Kasumi-1 (cell line): ENCODE measurements around the gene MGAT5B.

Source experiments
- DNase-seq, 2 experiments: peaks; one replicate each; lab custom pipeline; 2025; lab: John Stamatoyannopoulos, UW

The MGAT5B gene

DNA sequence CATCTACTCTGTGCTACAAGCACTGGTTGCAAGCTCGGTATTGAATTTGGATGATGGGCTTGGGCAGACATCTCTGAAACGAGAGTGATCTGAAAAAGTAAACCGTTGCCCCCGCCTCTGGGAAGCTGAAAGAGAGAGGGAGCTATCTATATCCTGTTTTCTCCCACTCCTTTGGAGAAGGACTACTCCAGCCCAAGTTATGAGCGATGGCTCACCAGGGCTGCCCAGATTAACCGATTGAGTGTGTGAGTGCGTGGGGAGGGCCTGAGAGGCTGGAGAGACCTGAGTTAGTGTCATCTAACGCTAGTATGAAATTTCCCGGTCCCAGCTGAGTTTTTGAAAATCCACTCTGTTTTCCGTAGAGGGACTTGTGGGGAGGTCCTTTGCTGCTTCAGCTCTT is 11.5 kb downstream of the MGAT5B start:
- DNase-seq = no peak

DNA sequence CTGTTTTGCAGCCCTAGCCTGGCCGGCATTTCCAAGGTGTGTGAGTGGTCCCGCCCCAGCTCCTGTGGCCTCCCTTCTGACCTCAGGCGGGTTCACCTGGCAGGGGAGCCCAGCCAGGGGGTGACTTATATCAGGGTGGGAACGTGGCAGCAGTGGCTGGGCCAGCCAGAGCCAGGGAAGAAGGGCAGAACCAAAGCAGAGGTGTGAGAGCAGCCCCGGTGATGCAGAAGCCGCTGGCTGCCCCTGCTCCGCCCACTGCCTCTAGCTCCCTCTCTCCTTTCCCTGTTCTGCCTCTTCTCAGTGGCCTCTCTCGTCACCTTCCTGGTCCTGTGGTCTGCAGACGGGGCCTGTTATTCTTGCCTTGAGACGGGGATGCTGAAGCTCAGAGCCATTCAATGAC is 12.1 kb downstream of the MGAT5B start:
- DNase-seq = no peak

GRCh38 chr17:76880971-76881370 is 12.8 kb downstream of the MGAT5B start:
- DNase-seq = no peak

DNA sequence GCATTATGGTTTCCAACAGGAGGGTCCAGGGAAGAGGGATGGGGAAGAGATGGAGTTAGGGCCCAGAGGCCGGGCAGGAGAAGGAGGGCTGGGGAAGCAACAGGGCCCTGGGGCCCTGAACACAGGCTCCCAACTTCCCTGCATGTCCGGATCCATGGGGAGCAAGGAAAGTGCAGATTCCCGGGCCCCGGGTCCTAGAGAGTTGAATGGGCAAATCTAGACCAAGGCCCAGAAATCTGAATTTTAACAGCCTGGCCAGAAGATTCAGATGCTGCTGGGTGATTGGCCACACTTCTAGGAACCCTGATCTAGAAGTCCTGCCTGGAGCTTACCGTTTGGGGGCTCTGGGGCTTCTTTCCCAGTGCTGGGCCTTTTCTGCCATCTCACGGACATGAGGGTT is 13.2 kb downstream of the MGAT5B start:
- no peak for DNase-seq

GRCh38 chr17:76881966-76882365 is 13.8 kb downstream of the MGAT5B start:
- no peak for DNase-seq

- DNase-seq = no peak
Measured at GRCh38 chr17:76883744-76884525, 15.7 kb downstream of the MGAT5B start.

GRCh38 chr17:76884995-76885893 is 17.0 kb downstream of the MGAT5B start:
- DNase-seq = no peak

DNA sequence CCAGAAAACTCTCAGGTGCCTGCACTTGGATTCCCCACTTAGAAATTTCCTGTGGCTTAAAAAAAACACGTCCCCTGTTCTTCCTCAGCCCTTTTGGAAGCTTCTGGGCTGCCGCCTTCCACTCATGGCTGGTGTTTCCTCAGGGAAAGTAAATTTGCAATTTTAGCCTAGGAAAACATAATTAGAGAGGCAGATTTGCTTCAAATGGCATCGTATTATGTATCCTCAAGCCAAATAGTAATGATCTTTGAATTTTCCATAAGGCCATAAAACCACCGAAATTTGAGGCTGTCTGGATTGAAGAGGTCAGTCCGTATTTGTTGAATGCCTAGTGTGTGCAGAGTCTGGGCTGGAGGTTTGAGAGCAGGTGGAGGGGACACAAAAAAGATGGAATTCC is 17.7 kb downstream of the MGAT5B start:
- no peak for DNase-seq

DNA sequence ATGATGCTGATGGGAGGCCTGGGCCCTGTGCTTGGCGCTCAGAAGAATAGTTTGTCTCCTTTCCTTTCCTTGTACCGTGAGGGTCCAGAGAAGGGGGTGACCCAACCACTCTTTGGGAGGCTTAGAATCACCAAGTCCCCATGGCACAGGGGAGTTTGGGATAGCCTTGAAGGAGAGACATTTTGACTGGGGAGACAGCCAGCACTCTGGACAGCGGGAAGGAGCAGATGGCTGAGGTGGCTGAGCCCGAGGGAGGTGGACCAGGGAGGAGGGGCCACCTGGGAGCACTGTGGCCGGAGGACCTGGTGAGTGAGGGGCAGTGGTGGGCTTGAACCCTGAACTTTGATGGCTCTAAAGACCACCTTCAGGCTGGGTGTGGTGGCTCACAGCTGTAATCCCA is 18.2 kb downstream of the MGAT5B start:
- no peak for DNase-seq

DNA sequence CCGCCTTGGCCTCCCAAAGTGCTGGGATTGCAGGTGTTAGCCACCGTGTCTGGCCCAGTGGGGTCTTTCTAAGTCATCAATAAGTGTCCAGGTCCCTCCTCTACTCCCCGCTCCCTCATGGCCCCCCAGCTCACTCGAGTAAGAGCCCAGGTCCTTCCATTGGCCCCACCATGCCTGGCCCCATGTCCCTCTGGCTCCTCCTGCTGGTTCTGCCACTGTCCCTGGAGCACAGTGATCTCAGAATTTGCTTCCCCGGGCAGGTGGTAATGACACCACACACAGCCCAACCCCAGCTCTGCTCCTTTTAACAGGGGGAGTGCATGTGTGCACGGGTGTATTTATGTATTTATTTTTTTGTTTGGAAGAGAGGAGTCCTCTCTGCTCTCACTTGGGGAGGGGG is 19.6 kb downstream of the MGAT5B start:
- DNase-seq = no peak

GRCh38 chr17:76888661-76889060 is 20.5 kb downstream of the MGAT5B start:
- DNase-seq = no peak

DNA sequence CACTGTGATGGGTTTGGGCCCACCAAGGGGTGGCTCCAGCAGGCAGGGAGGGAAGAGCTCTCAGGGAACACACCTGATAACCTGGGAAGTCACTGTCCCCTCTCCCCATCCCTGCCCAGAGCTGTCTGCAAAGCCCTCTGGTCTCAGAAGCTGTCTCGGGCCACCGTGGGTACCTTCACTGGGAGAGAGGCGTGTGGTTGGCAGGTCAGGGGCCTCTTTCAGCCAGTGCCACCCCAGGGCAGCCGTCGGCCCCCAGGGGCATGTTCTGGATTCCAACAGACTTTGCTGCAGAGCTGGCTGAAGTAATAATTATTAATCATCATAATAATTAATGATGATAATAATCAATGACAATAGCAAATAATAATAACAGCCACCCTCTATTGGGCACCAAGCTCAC is 21.1 kb downstream of the MGAT5B start:
- DNase-seq = no peak

- DNase-seq = no peak
Measured at GRCh38 chr17:76892329-76892728, 24.1 kb downstream of the MGAT5B start.

DNA sequence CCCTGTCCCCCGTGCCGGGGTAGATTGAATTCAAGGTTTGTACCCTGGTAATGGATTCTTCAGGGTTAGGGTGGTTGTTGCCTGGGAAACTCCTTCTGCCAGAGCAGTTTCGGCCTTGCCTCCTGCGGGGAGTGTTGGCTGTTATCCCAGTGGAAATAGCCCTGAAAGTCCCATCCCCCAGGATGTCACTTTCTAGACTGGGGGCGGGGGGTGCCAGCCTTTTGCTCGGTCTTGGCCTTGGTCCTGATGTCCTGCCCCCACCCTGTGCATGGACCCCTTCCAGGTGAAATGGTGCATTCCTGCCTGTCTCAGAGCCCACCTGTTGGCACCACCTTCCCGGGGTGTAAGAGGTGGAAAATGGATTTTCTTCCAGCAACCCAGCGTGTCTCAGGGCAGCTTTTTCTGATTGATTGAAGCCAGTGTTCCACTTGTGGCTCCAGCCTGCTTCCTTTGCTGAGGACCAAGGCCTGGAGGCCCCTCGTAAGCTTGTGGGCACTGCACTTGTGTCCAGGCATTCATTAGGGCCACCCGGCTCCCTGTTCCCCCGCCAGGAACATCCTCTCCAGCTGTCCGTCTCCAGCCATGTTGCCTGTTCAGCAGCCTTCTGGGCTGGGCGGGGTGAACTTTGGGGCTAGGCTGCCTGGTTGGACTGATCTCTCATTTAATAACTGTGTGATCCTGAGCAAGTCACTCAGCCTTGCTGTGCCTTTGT is 25.6 kb downstream of the MGAT5B start:
- no peak for DNase-seq

- DNase-seq = no peak
Measured at GRCh38 chr17:76894842-76895241, 26.6 kb downstream of the MGAT5B start.

GRCh38 chr17:76897023-76897422 is 28.8 kb downstream of the MGAT5B start:
- DNase-seq = no peak

GRCh38 chr17:76899414-76899813 is 31.2 kb downstream of the MGAT5B start:
- no peak for DNase-seq

- DNase-seq = no peak
Measured at GRCh38 chr17:76900723-76901122, 32.5 kb downstream of the MGAT5B start.

DNA sequence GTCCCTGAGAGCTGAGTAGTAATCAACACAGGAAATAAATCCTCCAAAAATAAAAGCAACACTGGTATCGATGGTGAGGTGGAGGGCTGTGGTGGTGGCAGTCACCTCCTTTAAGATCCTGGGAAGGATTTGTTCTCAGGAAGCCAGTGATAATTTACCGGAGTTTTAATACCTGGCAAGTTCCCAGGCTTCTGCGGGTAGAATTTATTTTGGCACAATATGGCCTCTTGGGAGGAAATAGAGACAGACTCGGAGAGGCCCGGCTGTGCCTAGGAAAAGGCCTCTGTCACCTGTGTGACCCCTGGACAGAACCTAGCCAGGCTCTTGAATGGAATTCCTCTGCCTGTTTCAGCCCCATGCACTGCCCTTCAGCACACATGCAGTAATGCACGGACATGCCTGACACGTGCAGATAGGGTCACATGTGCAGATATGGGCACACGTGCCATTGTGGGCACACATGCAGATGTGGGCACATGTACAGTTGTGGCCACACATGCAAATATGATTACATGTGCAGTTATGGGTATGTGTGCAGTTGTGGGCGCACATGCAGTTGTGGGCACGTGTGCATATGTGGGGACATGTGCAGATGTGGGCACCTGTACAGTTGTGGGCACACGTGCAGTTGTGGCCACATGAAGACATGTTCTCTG is 33.5 kb downstream of the MGAT5B start:
- no peak for DNase-seq

- no peak for DNase-seq
Measured at GRCh38 chr17:76902476-76902875, 34.3 kb downstream of the MGAT5B start.

DNA sequence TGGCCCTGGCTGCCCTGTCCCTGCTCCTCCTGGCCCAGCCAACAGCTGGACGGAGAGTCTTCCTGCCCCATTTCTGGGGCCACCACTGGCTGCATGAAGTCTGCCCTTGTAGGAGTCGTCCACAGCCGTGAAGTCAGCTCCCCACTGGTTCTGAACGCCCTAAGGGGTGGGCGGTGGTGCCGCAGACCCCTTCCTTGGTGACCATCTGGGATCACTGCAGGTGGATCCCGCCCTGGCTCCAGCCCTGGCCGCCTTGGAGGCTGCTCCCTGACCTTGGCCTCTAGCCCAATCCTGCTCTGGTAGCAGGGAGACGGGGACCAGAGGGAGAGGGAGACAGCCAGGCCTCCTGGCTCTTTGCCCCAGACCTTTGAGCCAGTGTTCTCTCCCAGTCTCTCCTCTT is 35.4 kb downstream of the MGAT5B start:
- DNase-seq = no peak

- no peak for DNase-seq
Measured at GRCh38 chr17:76904116-76904515, 35.9 kb downstream of the MGAT5B start.
